Calu3 (cell line): Measurements from ENCODE around the gene PPP3R1. TPM values are rescaled to one million over a fixed set of nuclear protein-coding genes. Genes with fewer than 3 reads are reported as not detected.

Experiments
- BruUV-seq: library from RNA; stranded (reverse); fragments of 400-500 nt; replicated peaks from 2 replicates; lab custom pipeline; 2021; lab: Mats Ljungman, UMichigan
- CTCF ChIA-PET: fragments of 300-600 bp; sonication (Branson Sonifier 250); formaldehyde crosslinking; loops from one replicate; lab custom pipeline; 2022; ENCODE audit warnings: antibody characterized with exemption; lab: Charles Lee
- DNase-seq: peaks from one replicate; pipeline ENCODE4 v3.0.0; 2022
- H3K27ac Mint-ChIP-seq: one replicate; pipeline ENCODE4 v1.8.0; 2022; ENCODE audit warnings: mixed read lengths; ENCODE audit not compliant: unreplicated experiment
- H3K27me3 Mint-ChIP-seq: one replicate; pipeline ENCODE4 v1.8.0; 2022; ENCODE audit warnings: mixed read lengths; ENCODE audit not compliant: unreplicated experiment
- H3K36me3 Mint-ChIP-seq: one replicate; pipeline ENCODE4 v1.8.0; 2022; ENCODE audit warnings: mild to moderate bottlenecking, moderate library complexity, mixed read lengths; ENCODE audit not compliant: insufficient read depth, unreplicated experiment
- H3K4me1 Mint-ChIP-seq: one replicate; pipeline ENCODE4 v1.8.0; 2022; ENCODE audit warnings: mild to moderate bottlenecking, low read depth, mixed read lengths; ENCODE audit not compliant: unreplicated experiment
- H3K4me3 Mint-ChIP-seq: one replicate; pipeline ENCODE4 v1.8.0; 2022; ENCODE audit warnings: mild to moderate bottlenecking, low read depth, moderate library complexity, mixed read lengths; ENCODE audit not compliant: unreplicated experiment
- H3K9me3 Mint-ChIP-seq: one replicate; pipeline ENCODE4 v1.8.0; 2022; ENCODE audit warnings: low read depth, mixed read lengths; ENCODE audit not compliant: unreplicated experiment
- CTCF ChIP-seq: fragments of 200-600 bp; IDR thresholded peaks from one replicate; pipeline ENCODE4 v1.8.0; 2022; ENCODE audit warnings: antibody characterized with exemption; ENCODE audit not compliant: unreplicated experiment
- intact Hi-C: fragments of 100-400 bp; cut with micrococcal nuclease; formaldehyde crosslinking; loops from one replicate; pipeline ENCODE4 v1.10.0; 2022; ENCODE audit not compliant: unreplicated experiment
- total RNA-seq: library from RNA; stranded (reverse); gene quantifications from 2 replicates; pipeline ENCODE4 v1.2.3, GENCODE V29; 2022

Gene PPP3R1
- total RNA-seq, 1 experiment from 2014 or later, result 63.4 TPM

- Mint-ChIP-seq H3K27me3 (no peaks in the 10 kb centered on the region), H3K36me3 (peaks cover 4% of the 10 kb centered on the region), H3K9me3 (no peaks in the 10 kb centered on the region), H3K27ac (no peak overlapping the region), H3K4me3 (no peak overlapping the region), H3K4me1 (no peaks in the 10 kb centered on the region)
- TF ChIP-seq CTCF, result no peak
- intact Hi-C loops, result no loop called here
- no TSS peak for BruUV-seq
- CTCF ChIA-PET, result no interaction called here
- DNase-seq, result no peak
These were observed 110.5 kb downstream of the PPP3R1 start for GRCh38 chr2:68141875-68142274.

- no TSS peak for BruUV-seq
- Mint-ChIP-seq H3K36me3 (peaks cover 10% of the 10 kb centered on the region), H3K9me3 (no peaks in the 10 kb centered on the region), H3K27me3 (no peaks in the 10 kb centered on the region), H3K4me3 (no peak overlapping the region), H3K27ac (no peak overlapping the region), H3K4me1 (no peaks in the 10 kb centered on the region)
- intact Hi-C loops, result no loop called here
- no peak for TF ChIP-seq CTCF
- no peak for DNase-seq
- CTCF ChIA-PET, result no interaction called here
These were observed 116.6 kb downstream of the PPP3R1 start for GRCh38 chr2:68135448-68136320.

GRCh38 chr2:68134554-68134953 lies 117.8 kb downstream of the PPP3R1 start:
- no peak for DNase-seq
- BruUV-seq, result no TSS peak
- Mint-ChIP-seq H3K27ac (no peak overlapping the region), H3K9me3 (no peaks in the 10 kb centered on the region), H3K4me3 (no peak overlapping the region), H3K4me1 (no peaks in the 10 kb centered on the region), H3K36me3 (peaks cover 10% of the 10 kb centered on the region), H3K27me3 (no peaks in the 10 kb centered on the region)
- CTCF ChIA-PET, result no interaction called here
- intact Hi-C loops, result no loop called here
- no peak for TF ChIP-seq CTCF

GRCh38 chr2:68134120-68134519 lies 118.2 kb downstream of the PPP3R1 start:
- Mint-ChIP-seq H3K9me3 (no peaks in the 10 kb centered on the region), H3K27me3 (no peaks in the 10 kb centered on the region), H3K27ac (no peak overlapping the region), H3K36me3 (peaks cover 7% of the 10 kb centered on the region), H3K4me3 (no peak overlapping the region), H3K4me1 (no peaks in the 10 kb centered on the region)
- intact Hi-C loops, result no loop called here
- no peak for TF ChIP-seq CTCF
- BruUV-seq, result no TSS peak
- CTCF ChIA-PET, result no interaction called here
- DNase-seq, result no peak

Other genes starting within 250 kb of the PPP3R1 start
- gene C1D, start 189.5 kb downstream of the PPP3R1 start, total RNA-seq, result 21.0 and 24.7 TPM in 2 replicates
- 23.6 and 24.3 TPM in 2 replicates for gene PNO1, start 94.6 kb downstream of the PPP3R1 start, total RNA-seq
- not detected in 2 replicates for gene CNRIP1, start 67.4 kb upstream of the PPP3R1 start, total RNA-seq
- gene PLEK, start 112.8 kb upstream of the PPP3R1 start, total RNA-seq, result not detected in 2 replicates
- 2.4 and 2.5 TPM in 2 replicates for gene FBXO48, start 214.8 kb upstream of the PPP3R1 start, total RNA-seq
- 4.2 and 4.5 TPM in 2 replicates for gene APLF, start 215.1 kb upstream of the PPP3R1 start, total RNA-seq